GM21390 (cell line): ENCODE data around the gene ULBP2.

Experiments
- ATAC-seq: cut with Tn5 transposase; IDR thresholded peaks from one replicate; pipeline ENCODE4 v1.9.1; 2021; ENCODE audit not compliant: unreplicated experiment

Gene ULBP2

GRCh38 chr6:149941583-149942460, at the start of gene ULBP2:
ULBP2 (plus strand) TSS chr6:149942014; CDS start chr6:149942073, 59 bp downstream.
- no peak for ATAC-seq

- ATAC-seq = no peak
Measured at GRCh38 chr6:149895048-149895590, 46.7 kb upstream of the ULBP2 start.

- ATAC-seq = no peak
Measured at GRCh38 chr6:149895833-149896271, 46.0 kb upstream of the ULBP2 start.

GRCh38 chr6:149896491-149896890, 45.3 kb upstream of the ULBP2 start:
- no peak for ATAC-seq

GRCh38 chr6:149897015-149897697, 44.7 kb upstream of the ULBP2 start:
- ATAC-seq = no peak

- no peak for ATAC-seq
Measured at GRCh38 chr6:149897855-149898744, 43.7 kb upstream of the ULBP2 start, which contains the start of gene RAET1E. RAET1E (minus strand) TSS chr6:149898113; CDS start chr6:149890901, 7,212 bp downstream.

GRCh38 chr6:149898966-149899365, 42.8 kb upstream of the ULBP2 start:
- ATAC-seq = no peak

- ATAC-seq = no peak
Measured at GRCh38 chr6:149899486-149899885, 42.3 kb upstream of the ULBP2 start.

GRCh38 chr6:149899926-149900619, 41.7 kb upstream of the ULBP2 start:
- ATAC-seq = no peak

- no peak for ATAC-seq
Measured at GRCh38 chr6:149900620-149901443, 41.0 kb upstream of the ULBP2 start.

- ATAC-seq = no peak
Measured at GRCh38 chr6:149901444-149902140, 40.2 kb upstream of the ULBP2 start.

- ATAC-seq = no peak
Measured at GRCh38 chr6:149903938-149904611, 37.7 kb upstream of the ULBP2 start.

GRCh38 chr6:149904661-149905370, 37.0 kb upstream of the ULBP2 start:
- no peak for ATAC-seq

- no peak for ATAC-seq
Measured at GRCh38 chr6:149905371-149905910, 36.4 kb upstream of the ULBP2 start.

GRCh38 chr6:149905911-149906371, 35.9 kb upstream of the ULBP2 start:
- no peak for ATAC-seq

GRCh38 chr6:149906405-149906804, 35.4 kb upstream of the ULBP2 start:
- ATAC-seq = no peak

GRCh38 chr6:149907317-149907716, 34.5 kb upstream of the ULBP2 start:
- no peak for ATAC-seq
